ENCODE results near the gene FHAD1. TPM values are rescaled to one million over a fixed set of nuclear protein-coding genes. Genes with fewer than 3 reads are reported as not detected.

FHAD1 gene
- total RNA-seq, 2 experiments from 2014 or later: not detected

DNA sequence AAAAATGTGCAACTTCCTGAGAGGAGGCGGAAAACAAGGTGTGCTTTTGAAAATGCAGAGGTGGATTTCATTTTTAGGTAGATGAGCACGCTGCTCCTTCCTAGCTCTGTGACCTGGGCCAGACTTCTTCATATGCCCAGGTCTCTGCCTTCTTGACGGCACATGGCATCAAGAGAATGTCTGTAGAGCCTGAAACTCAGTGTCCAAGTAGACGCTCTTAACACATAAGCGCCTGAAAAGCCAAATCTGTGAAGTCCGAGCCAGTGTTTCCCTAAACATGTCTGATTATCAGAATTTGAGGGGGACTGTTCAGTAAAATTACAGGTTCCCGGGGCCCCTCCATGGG is 25.7 kb downstream of the FHAD1 start:
- TF ChIP-seq, protein P1, sequence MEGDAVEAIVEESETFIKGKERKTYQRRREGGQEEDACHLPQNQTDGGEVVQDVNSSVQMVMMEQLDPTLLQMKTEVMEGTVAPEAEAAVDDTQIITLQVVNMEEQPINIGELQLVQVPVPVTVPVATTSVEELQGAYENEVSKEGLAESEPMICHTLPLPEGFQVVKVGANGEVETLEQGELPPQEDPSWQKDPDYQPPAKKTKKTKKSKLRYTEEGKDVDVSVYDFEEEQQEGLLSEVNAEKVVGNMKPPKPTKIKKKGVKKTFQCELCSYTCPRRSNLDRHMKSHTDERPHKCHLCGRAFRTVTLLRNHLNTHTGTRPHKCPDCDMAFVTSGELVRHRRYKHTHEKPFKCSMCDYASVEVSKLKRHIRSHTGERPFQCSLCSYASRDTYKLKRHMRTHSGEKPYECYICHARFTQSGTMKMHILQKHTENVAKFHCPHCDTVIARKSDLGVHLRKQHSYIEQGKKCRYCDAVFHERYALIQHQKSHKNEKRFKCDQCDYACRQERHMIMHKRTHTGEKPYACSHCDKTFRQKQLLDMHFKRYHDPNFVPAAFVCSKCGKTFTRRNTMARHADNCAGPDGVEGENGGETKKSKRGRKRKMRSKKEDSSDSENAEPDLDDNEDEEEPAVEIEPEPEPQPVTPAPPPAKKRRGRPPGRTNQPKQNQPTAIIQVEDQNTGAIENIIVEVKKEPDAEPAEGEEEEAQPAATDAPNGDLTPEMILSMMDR (conservative IDR thresholded peaks at IDR 0.05; ENCODE audit: low read length): no peak
- no peak for TF ChIP-seq EZH2phosphoT487 (IDR thresholded peaks at IDR 0.05; ENCODE audit: borderline replicate concordance, low read depth, low read length)
- no TSS peak for BruUV-seq (replicated peaks)
- Histone ChIP-seq H3K9me3 (ENCODE audit: low read length) (no peaks in the 10 kb centered on the region), H3K36me3 (ENCODE audit: insufficient read depth, low read length) (no peaks in the 10 kb centered on the region), H3K27ac (ENCODE audit: low read depth, low read length, poor library complexity, severe bottlenecking) (no peak overlapping the region), H3K4me2 (ENCODE audit: low read length) (no peak overlapping the region), H4K20me1 (ENCODE audit: insufficient read depth, low read length) (no peaks in the 10 kb centered on the region), H3K4me1 (ENCODE audit: insufficient read depth, low read length, poor library complexity, severe bottlenecking) (no peaks in the 10 kb centered on the region), H3K9me2 (ENCODE audit: insufficient read depth, low read length) (no peaks in the 10 kb centered on the region), H3K4me3 (ENCODE audit: low read depth, low read length, poor library complexity, severe bottlenecking) (no peak overlapping the region), H2AFZ (ENCODE audit: low read length) (no peak overlapping the region), H3K79me2 (ENCODE audit: insufficient read depth, low read depth, low read length) (no peaks in the 10 kb centered on the region)
- ChIA-PET POLR2A (no interaction called here), CTCF (ENCODE audit: unreplicated experiment) (no interaction called here)
- intact Hi-C loops (cut with micrococcal nuclease; ENCODE audit: unreplicated experiment): loop anchor here (1.0 kb wide), 1 partner anchor 144 kb away; no protein-coding TSS in a partner anchor
- no peak for DNase-seq (ENCODE audit: low spot score)

DNA sequence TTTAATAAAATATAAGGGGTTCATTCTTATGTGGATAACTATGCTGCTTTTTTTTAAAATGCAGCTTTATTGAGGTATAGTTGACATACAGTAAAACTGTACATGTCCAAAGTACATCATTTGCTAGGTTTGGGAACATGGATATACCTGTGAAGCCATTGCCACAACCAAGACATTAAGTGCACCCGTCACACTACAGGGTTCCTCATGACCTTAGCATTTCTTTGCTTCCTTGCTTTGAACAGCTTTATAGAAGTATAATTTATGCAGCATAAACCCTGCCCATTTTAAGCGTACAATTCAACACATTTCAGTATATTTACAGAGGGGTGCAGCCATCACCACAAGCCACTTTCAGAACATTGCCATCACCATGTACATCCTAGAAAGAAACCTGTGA is 26.3 kb downstream of the FHAD1 start:
- no peak for TF ChIP-seq EZH2phosphoT487 (IDR thresholded peaks at IDR 0.05; ENCODE audit: borderline replicate concordance, low read depth, low read length)
- TF ChIP-seq, protein P1 (conservative IDR thresholded peaks at IDR 0.05; ENCODE audit: low read length): no peak
- Histone ChIP-seq H3K9me2 (ENCODE audit: insufficient read depth, low read length) (no peaks in the 10 kb centered on the region), H3K4me2 (ENCODE audit: low read length) (no peak overlapping the region), H3K36me3 (ENCODE audit: insufficient read depth, low read length) (no peaks in the 10 kb centered on the region), H3K4me1 (ENCODE audit: insufficient read depth, low read length, poor library complexity, severe bottlenecking) (no peaks in the 10 kb centered on the region), H3K4me3 (ENCODE audit: low read depth, low read length, poor library complexity, severe bottlenecking) (no peak overlapping the region), H3K79me2 (ENCODE audit: insufficient read depth, low read depth, low read length) (no peaks in the 10 kb centered on the region), H3K9me3 (ENCODE audit: low read length) (no peaks in the 10 kb centered on the region), H4K20me1 (ENCODE audit: insufficient read depth, low read length) (no peaks in the 10 kb centered on the region), H2AFZ (ENCODE audit: low read length) (no peak overlapping the region), H3K27ac (ENCODE audit: low read depth, low read length, poor library complexity, severe bottlenecking) (no peak overlapping the region)
- ChIA-PET CTCF (ENCODE audit: unreplicated experiment) (no interaction called here), POLR2A (no interaction called here)
- intact Hi-C loops (cut with micrococcal nuclease; ENCODE audit: unreplicated experiment): no loop called here
- BruUV-seq (replicated peaks): no TSS peak
- no peak for DNase-seq (ENCODE audit: low spot score)

DNA sequence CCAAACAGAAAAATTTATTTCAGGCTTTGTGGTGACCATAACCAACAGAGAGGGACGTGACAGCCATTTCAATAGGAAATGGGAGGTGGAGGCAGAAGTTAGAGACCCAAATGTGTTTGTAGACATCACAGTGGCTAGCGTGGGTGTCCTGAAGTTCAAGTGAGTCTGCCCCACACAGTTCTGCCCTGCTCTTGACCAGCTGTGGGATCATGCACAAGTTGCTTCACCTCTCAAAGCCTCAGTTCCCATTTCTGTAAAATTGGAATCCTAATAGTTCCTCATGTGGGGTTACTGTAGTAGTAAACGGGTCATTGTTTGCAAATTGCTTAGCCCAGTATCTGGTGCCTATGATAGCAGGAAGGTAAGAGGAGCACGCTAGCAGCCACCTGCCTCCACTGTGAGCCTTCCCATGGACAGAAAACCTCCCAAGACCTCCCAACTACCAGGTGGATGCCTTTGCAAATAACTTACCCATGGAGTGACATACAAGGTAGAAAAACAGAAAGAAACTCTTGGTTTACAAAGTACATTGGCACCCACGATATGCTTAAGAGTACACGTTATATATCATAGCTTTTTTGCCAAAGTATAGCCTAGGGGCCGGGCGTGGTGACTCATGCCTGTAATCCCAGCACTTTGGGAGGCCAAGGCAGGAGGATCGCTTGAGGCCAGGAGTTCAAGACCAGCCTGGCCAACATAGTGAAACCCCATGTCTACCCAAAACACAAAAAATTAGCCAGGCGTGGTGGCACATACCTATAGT is 29.1 kb downstream of the FHAD1 start:
- Histone ChIP-seq H3K79me2 (ENCODE audit: insufficient read depth, low read depth, low read length) (no peaks in the 10 kb centered on the region), H4K20me1 (ENCODE audit: insufficient read depth, low read length) (no peaks in the 10 kb centered on the region), H3K9me3 (ENCODE audit: low read length) (no peaks in the 10 kb centered on the region), H2AFZ (ENCODE audit: low read length) (no peak overlapping the region), H3K4me1 (ENCODE audit: insufficient read depth, low read length, poor library complexity, severe bottlenecking) (no peaks in the 10 kb centered on the region), H3K36me3 (ENCODE audit: insufficient read depth, low read length) (no peaks in the 10 kb centered on the region), H3K4me2 (ENCODE audit: low read length) (no peak overlapping the region), H3K27ac (ENCODE audit: low read depth, low read length, poor library complexity, severe bottlenecking) (no peak overlapping the region), H3K9me2 (ENCODE audit: insufficient read depth, low read length) (no peaks in the 10 kb centered on the region), H3K4me3 (ENCODE audit: low read depth, low read length, poor library complexity, severe bottlenecking) (no peak overlapping the region)
- BruUV-seq (replicated peaks): no TSS peak
- TF ChIP-seq, protein P1 (conservative IDR thresholded peaks at IDR 0.05; ENCODE audit: low read length): no peak
- TF ChIP-seq EZH2phosphoT487 (IDR thresholded peaks at IDR 0.05; ENCODE audit: borderline replicate concordance, low read depth, low read length): no peak
- DNase-seq (ENCODE audit: low spot score): no peak
- intact Hi-C loops (cut with micrococcal nuclease; ENCODE audit: unreplicated experiment): no loop called here
- ChIA-PET CTCF (ENCODE audit: unreplicated experiment) (no interaction called here), POLR2A (no interaction called here)
